Activated CD8-positive, alpha-beta memory T cell treated with anti-CD3 and anti-CD28 coated beads, Interleukin-2, amount 50 U/mL, for 1 hour (primary cell): ENCODE results near the gene ACKR2.

Experiments used
- DNase-seq: peaks from one replicate; pipeline ENCODE4 v3.0.0-alpha.2; 2020; ENCODE audit errors: extremely low read depth

ACKR2 gene

GRCh38 chr3:42887084-42887483 is 77.8 kb downstream of the ACKR2 start:
- DNase-seq: no peak

- DNase-seq: no peak
Measured at GRCh38 chr3:42891042-42891441, 81.8 kb downstream of the ACKR2 start.

GRCh38 chr3:42892169-42892568 is 82.9 kb downstream of the ACKR2 start:
- no peak for DNase-seq

- DNase-seq: no peak
Measured at GRCh38 chr3:42892807-42893206, 83.6 kb downstream of the ACKR2 start.

- no peak for DNase-seq
Measured at GRCh38 chr3:42894698-42895579, 85.7 kb downstream of the ACKR2 start.

GRCh38 chr3:42895580-42895868 is 86.3 kb downstream of the ACKR2 start:
- DNase-seq: no peak

- no peak for DNase-seq
Measured at GRCh38 chr3:42898896-42899675, 89.8 kb downstream of the ACKR2 start.

GRCh38 chr3:42900226-42901072 is 91.2 kb downstream of the ACKR2 start:
- DNase-seq: no peak

- DNase-seq: no peak
Measured at GRCh38 chr3:42901073-42901415, 91.8 kb downstream of the ACKR2 start.

GRCh38 chr3:42902257-42902656 is 93.0 kb downstream of the ACKR2 start:
- no peak for DNase-seq

- DNase-seq: no peak
Measured at GRCh38 chr3:42904076-42904475, 94.8 kb downstream of the ACKR2 start.

- DNase-seq: no peak
Measured at GRCh38 chr3:42905740-42906069, 96.5 kb downstream of the ACKR2 start.

GRCh38 chr3:42906070-42906847 is 97.0 kb downstream of the ACKR2 start, which contains the start of gene ZNF662:
Gene ZNF662, plus strand, starts transcription at chr3:42906142. Its CDS starts 1,973 bp downstream, at chr3:42908115.
- no peak for DNase-seq

- DNase-seq: no peak
Measured at GRCh38 chr3:42906848-42907183, 97.6 kb downstream of the ACKR2 start.

- DNase-seq: no peak
Measured at GRCh38 chr3:42908675-42909074, 99.4 kb downstream of the ACKR2 start.

- DNase-seq: no peak
Measured at GRCh38 chr3:42911551-42911950, 102.3 kb downstream of the ACKR2 start.

GRCh38 chr3:42914771-42915515 is 105.7 kb downstream of the ACKR2 start:
- DNase-seq: no peak
